Uterus (tissue), 2 donors: ENCODE results near the gene KIAA0232.

ENCODE experiments used
- POLR2A ChIP-seq, 2 donors: fragments of 450-650 bp; IDR thresholded peaks; one replicate each; pipeline ENCODE4 v1.6.1; 2016; ENCODE audit warnings: antibody characterized with exemption in 2 of 2, mild to moderate bottlenecking in 1 of 2, moderate library complexity in 1 of 2
- TF ChIP-seq, protein P1 (sequence below), 4 experiments: fragments of 200-600 bp in 2 of 4; fragments of 450-650 bp in 2 of 4; sonication (generic) in 2 of 4; IDR thresholded peaks; one replicate each; pipeline ENCODE4 v1.5.1; 2016 to 2019; ENCODE audit warnings: antibody characterized with exemption in 4 of 4, mild to moderate bottlenecking in 2 of 4, moderate library complexity in 1 of 4

DNA sequence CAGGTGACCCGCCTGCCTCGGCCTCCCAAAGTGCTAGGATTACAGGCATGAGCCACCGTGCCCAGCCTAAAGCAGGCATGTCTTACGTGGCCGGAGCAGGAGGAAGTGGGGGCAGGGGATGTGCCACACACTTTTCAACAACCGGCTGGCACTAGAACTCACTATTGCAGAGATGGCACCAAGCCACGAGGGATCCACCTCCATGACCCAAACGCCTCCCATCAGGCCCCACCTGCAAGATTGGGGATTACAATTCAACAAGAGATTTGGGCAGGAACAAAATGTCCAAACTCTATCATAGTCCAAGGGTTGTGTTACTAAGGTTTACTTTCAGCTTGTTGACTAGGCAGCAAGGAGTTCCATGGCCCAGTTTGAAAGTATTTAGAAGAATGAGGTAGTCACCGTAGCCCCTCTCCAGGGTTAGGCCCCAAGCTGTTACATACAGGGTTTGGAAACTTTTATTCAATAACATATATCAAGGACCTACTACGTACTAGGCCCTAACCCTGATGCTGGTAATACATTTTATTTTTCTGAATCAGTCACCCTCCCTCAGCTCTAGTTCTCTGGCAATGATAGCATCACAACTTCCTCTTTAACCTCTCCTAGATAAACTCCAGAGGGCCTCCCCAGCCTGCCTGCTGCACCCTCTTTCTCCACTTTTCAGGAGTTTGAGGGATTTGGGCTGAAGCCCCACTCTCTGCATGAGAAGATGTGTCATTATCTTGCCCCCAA is 109.1 kb downstream of the KIAA0232 start:
- TF ChIP-seq, protein P1, sequence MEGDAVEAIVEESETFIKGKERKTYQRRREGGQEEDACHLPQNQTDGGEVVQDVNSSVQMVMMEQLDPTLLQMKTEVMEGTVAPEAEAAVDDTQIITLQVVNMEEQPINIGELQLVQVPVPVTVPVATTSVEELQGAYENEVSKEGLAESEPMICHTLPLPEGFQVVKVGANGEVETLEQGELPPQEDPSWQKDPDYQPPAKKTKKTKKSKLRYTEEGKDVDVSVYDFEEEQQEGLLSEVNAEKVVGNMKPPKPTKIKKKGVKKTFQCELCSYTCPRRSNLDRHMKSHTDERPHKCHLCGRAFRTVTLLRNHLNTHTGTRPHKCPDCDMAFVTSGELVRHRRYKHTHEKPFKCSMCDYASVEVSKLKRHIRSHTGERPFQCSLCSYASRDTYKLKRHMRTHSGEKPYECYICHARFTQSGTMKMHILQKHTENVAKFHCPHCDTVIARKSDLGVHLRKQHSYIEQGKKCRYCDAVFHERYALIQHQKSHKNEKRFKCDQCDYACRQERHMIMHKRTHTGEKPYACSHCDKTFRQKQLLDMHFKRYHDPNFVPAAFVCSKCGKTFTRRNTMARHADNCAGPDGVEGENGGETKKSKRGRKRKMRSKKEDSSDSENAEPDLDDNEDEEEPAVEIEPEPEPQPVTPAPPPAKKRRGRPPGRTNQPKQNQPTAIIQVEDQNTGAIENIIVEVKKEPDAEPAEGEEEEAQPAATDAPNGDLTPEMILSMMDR (IDR thresholded peaks at IDR 0.05), result no peak
- no peak for TF ChIP-seq POLR2A (IDR thresholded peaks at IDR 0.05)
